Endothelial cell of umbilical vein (primary cell): Measurements from ENCODE around the gene KLK2.

Source experiments
- POLR2A ChIP-seq: IDR thresholded peaks from 2 replicates; pipeline ENCODE4 v1.6.1; 2012; ENCODE audit warnings: low read depth, mild to moderate bottlenecking, control low read depth, low read length
- POLR2AphosphoS5 ChIP-seq: IDR thresholded peaks from 2 replicates; pipeline ENCODE4 v1.6.1; 2012; ENCODE audit warnings: low read depth, mild to moderate bottlenecking, control low read depth, low read length, moderate library complexity; ENCODE audit not compliant: insufficient read depth

- no peak for TF ChIP-seq POLR2A
- TF ChIP-seq POLR2AphosphoS5: no peak
These were observed 52.9 kb downstream of the KLK2 start for GRCh38 chr19:50926144-50926543.
